ENCODE results near the gene ITPR2. TPM values are rescaled to one million over a fixed set of nuclear protein-coding genes. Genes with fewer than 3 reads are reported as not detected.

ITPR2 gene
- total RNA-seq, 1 donor from 2014 or later, result 16.7 TPM

DNA sequence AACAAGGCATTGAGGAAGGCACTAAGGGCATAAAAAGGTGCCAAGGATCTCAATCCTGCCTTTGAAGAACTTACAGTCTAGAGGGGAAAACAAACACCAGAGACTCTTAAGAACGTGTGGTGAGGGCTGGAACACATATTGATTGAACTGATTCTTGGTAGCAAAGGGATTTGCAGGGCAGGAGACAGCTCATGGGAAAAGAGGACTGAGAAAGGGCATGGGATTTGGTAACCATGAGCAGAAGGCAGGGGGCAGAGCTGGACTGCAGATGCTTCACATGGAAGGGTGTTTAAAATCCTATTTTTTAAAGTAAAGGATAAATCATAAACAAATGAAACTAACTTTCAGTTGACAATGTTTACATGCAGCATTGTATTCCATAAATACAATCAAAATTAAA lies 203.1 kb downstream of the ITPR2 start:
- Mint-ChIP-seq H3K36me3 (ENCODE audit: low read depth) (peaks cover 1% of the 10 kb centered on the region), H3K27ac (ENCODE audit: unreplicated experiment) (peak overlapping the region; percentile 91)

DNA sequence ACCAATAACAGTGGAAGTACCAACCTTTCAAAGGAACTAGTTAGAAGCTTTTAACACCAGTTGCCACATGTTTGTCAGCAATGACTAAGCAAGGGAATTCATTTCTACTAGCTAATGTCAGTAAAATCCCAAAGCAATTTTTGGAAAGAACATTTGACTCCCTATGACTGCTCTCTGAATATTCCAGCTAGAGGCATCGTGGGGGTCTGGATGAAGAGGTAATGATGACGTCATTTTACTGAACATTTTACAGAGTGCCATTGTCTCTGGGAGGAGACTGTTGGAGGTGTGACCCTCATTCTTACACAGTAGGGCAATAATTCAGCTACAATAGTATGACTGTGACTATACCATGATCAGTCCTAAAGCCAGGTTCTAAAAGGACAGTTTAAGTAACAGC lies 204.8 kb downstream of the ITPR2 start:
- DNase-seq (ENCODE audit: low read depth, low spot score), result no peak
- Mint-ChIP-seq H3K36me3 (ENCODE audit: low read depth) (peaks cover 3% of the 10 kb centered on the region), H3K27ac (ENCODE audit: unreplicated experiment) (no peak overlapping the region), H3K27me3 (ENCODE audit: low read depth) (no peaks in the 10 kb centered on the region), H3K4me1 (peaks cover 3% of the 10 kb centered on the region), H3K9me3 (peaks cover 3% of the 10 kb centered on the region), H3K4me3 (no peak overlapping the region)
- no peak for TF ChIP-seq CTCF (conservative IDR thresholded peaks at IDR 0.05)

More for the DNA sequence above, 203.1 kb downstream of the ITPR2 start:
- peaks cover under 1% of the 10 kb centered on the region for H3K9me3 Mint-ChIP-seq
- TF ChIP-seq CTCF (conservative IDR thresholded peaks at IDR 0.05), result no peak
- no peak for DNase-seq (ENCODE audit: low read depth, low spot score)
- no peak overlapping the region for H3K4me3 Mint-ChIP-seq
- H3K27me3 Mint-ChIP-seq (ENCODE audit: low read depth), result no peaks in the 10 kb centered on the region
- H3K4me1 Mint-ChIP-seq, result peaks cover 9% of the 10 kb centered on the region

DNA sequence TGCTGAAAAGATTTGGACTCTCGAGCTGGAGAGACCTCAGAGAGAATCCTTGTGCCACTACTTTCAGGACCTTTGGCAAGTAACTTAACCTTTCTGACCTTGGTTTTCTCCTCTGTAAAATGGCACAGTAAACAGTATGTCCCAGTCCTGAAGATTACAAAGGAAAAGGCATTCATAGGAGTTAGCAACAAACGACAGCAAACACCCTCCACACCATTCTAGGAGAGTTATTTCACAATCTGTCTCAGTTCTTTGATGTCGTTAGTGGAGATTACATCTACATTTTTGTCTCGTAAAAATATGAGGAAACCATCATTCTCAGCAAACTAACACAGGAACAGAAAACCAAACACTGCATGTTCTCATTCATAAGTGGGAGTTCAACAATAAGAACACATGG lies 205.7 kb downstream of the ITPR2 start:
- no peak overlapping the region for H3K27ac Mint-ChIP-seq (ENCODE audit: unreplicated experiment)
- H3K4me1 Mint-ChIP-seq, result peaks cover 3% of the 10 kb centered on the region
- H3K27me3 Mint-ChIP-seq (ENCODE audit: low read depth), result no peaks in the 10 kb centered on the region
- peaks cover 3% of the 10 kb centered on the region for H3K36me3 Mint-ChIP-seq (ENCODE audit: low read depth)
- no peak for DNase-seq (ENCODE audit: low read depth, low spot score)
- no peak overlapping the region for H3K4me3 Mint-ChIP-seq
- peaks cover 3% of the 10 kb centered on the region for H3K9me3 Mint-ChIP-seq
- no peak for TF ChIP-seq CTCF (conservative IDR thresholded peaks at IDR 0.05)

DNA sequence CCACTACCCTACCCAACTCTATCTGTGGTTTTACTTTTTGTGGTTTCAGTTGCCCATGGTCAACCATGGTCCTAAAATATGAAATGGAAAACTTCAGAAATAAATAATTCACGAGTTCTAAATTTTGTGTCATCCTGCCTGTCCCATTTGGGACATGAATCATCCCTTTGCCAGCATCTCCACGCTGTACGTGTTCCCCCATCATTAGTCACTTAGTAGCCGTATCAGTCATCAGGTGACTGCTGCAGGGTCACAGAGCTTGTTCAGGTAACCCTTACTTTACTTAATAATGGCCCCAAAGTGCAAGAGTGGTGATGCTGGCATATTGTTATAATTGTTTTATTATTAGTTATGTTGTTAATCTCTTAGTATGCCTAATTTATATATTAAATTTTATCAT lies 209.9 kb downstream of the ITPR2 start:
- H3K4me1 Mint-ChIP-seq, result no peaks in the 10 kb centered on the region
- H3K4me3 Mint-ChIP-seq, result no peak overlapping the region
- H3K27me3 Mint-ChIP-seq (ENCODE audit: low read depth), result no peaks in the 10 kb centered on the region
- TF ChIP-seq CTCF (conservative IDR thresholded peaks at IDR 0.05), result no peak
- no peak overlapping the region for H3K27ac Mint-ChIP-seq (ENCODE audit: unreplicated experiment)
- DNase-seq (ENCODE audit: low read depth, low spot score), result no peak
- H3K9me3 Mint-ChIP-seq, result peaks cover 3% of the 10 kb centered on the region
- peaks cover 6% of the 10 kb centered on the region for H3K36me3 Mint-ChIP-seq (ENCODE audit: low read depth)

DNA sequence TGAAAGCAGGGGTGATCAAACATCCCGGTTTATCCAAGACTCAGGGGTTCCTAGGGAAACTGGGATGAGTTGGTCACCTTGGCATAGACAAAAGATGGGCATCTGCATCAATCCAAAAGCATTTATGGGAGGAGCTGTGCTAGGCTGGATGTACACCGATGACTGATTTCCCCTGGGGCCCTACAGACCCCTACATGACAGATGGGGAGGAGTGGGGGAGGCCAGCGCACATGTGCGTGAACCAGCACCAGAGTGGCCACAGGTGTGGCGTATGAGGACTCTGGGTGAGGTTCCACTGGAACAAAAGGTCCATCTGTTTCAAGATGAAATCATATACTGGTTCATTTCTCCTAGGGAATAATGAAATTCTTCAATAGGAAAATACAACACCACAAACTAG lies 210.4 kb downstream of the ITPR2 start:
- Mint-ChIP-seq H3K4me3 (no peak overlapping the region), H3K9me3 (peaks cover 3% of the 10 kb centered on the region), H3K4me1 (no peaks in the 10 kb centered on the region), H3K27me3 (ENCODE audit: low read depth) (no peaks in the 10 kb centered on the region), H3K27ac (ENCODE audit: unreplicated experiment) (no peak overlapping the region), H3K36me3 (ENCODE audit: low read depth) (peaks cover 6% of the 10 kb centered on the region)
- no peak for DNase-seq (ENCODE audit: low read depth, low spot score)
- no peak for TF ChIP-seq CTCF (conservative IDR thresholded peaks at IDR 0.05)

- TF ChIP-seq CTCF (conservative IDR thresholded peaks at IDR 0.05), result no peak
- no peak overlapping the region for H3K4me3 Mint-ChIP-seq
- no peak for DNase-seq (ENCODE audit: low read depth, low spot score)
- H3K27me3 Mint-ChIP-seq (ENCODE audit: low read depth), result no peaks in the 10 kb centered on the region
- H3K27ac Mint-ChIP-seq (ENCODE audit: unreplicated experiment), result no peak overlapping the region
- H3K36me3 Mint-ChIP-seq (ENCODE audit: low read depth), result peaks cover 6% of the 10 kb centered on the region
- H3K9me3 Mint-ChIP-seq, result peaks cover 3% of the 10 kb centered on the region
- no peaks in the 10 kb centered on the region for H3K4me1 Mint-ChIP-seq
These were observed 211.1 kb downstream of the ITPR2 start for GRCh38 chr12:26621932-26622331.
